K562 (cell line): ENCODE results near the gene ZNF644.

Experiments
- CEBPG ChIP-seq, 3 experiments: fragments of 200-800 bp in 1 of 3; sonication (Bioruptor generic) in 1 of 3; sonication (generic) in 1 of 3; formaldehyde crosslinking in 1 of 3; IDR thresholded peaks in 2 of 3; conservative IDR thresholded peaks in 1 of 3; 2 replicates each; pipeline versions ENCODE4 v1.6.1 to v1.8.0; 2016 to 2022; ENCODE audit warnings: missing compliant biosample characterization in 2 of 3, missing genetic modification characterization in 2 of 3, mild to moderate bottlenecking in 1 of 3, missing genetic modification reagents in 1 of 3
- E2F1 ChIP-seq: sonication (generic); formaldehyde crosslinking; IDR thresholded peaks from 2 replicates; pipeline ENCODE4 v1.8.1; 2023; ENCODE audit warnings: mild to moderate bottlenecking, missing genetic modification reagents, moderate library complexity
- ETS1 ChIP-seq: conservative IDR thresholded peaks from 2 replicates; pipeline ENCODE4 v1.6.1; 2011; ENCODE audit warnings: low read depth, mild to moderate bottlenecking, low read length; ENCODE audit not compliant: control insufficient read depth
- HDAC2 ChIP-seq: fragments of 450-650 bp; IDR thresholded peaks from 2 replicates; pipeline ENCODE4 v1.6.1; 2016; ENCODE audit warnings: mild to moderate bottlenecking
- HDAC6 ChIP-seq: IDR thresholded peaks from 2 replicates; pipeline ENCODE4 v1.6.1; 2012; ENCODE audit warnings: low read depth, mild to moderate bottlenecking, control low read depth, inconsistent platforms, low read length, moderate library complexity
- MEIS2 ChIP-seq: fragments of 450-650 bp; IDR thresholded peaks from 2 replicates; pipeline ENCODE4 v1.6.1; 2014; ENCODE audit warnings: mild to moderate bottlenecking; ENCODE audit not compliant: partially characterized antibody
- MITF ChIP-seq: IDR thresholded peaks from 2 replicates; pipeline ENCODE4 v1.6.1; 2014; ENCODE audit warnings: antibody characterized with exemption
- NFYB ChIP-seq: IDR thresholded peaks from 2 replicates; pipeline ENCODE4 v1.6.1; 2011; ENCODE audit warnings: mild to moderate bottlenecking, moderate library complexity; ENCODE audit not compliant: insufficient read length; ENCODE audit errors: extremely low read depth
- SIRT6 ChIP-seq: IDR thresholded peaks from one replicate; pipeline ENCODE4 v1.6.1; 2012; ENCODE audit warnings: low read depth, mild to moderate bottlenecking, control low read depth, inconsistent platforms, low read length, moderate library complexity
- SREBF2 ChIP-seq: sonication (generic); formaldehyde crosslinking; IDR thresholded peaks from 2 replicates; pipeline ENCODE4 v1.4.0; 2020; ENCODE audit warnings: mild to moderate bottlenecking, missing genetic modification reagents
- STAT6 ChIP-seq: sonication (generic); formaldehyde crosslinking; IDR thresholded peaks from 2 replicates; pipeline ENCODE4 v1.8.1; 2023; ENCODE audit warnings: mild to moderate bottlenecking, missing genetic modification reagents
- ZNF174 ChIP-seq: fragments of 250-450 bp; sonication (Bioruptor Pico); IDR thresholded peaks from 2 replicates; pipeline ENCODE4 v1.4.0; 2020; ENCODE audit warnings: mild to moderate bottlenecking
- ZNF212 ChIP-seq: fragments of 450-650 bp; formaldehyde crosslinking; IDR thresholded peaks from 2 replicates; pipeline ENCODE4 v1.4.0; 2020; ENCODE audit warnings: mild to moderate bottlenecking

- TF ChIP-seq STAT6 (CRISPR knock-in tag) (no peak), SREBF2 (no peak), ZNF174 (CRISPR knock-in tag) (no peak), MEIS2 (no peak), ETS1 (no peak), CEBPG (CRISPR knock-in tag; IDR thresholded peaks at IDR 0.05) (no peak), CEBPG (tag; conservative IDR thresholded peaks at IDR 0.05 in 1 of 2, IDR thresholded peaks at IDR 0.05 in 1 of 2) (no peak), HDAC6 (no peak), HDAC2 (no peak), E2F1 (no peak), MITF (no peak), NFYB (no peak), SIRT6 (no peak), ZNF212 (CRISPR knock-in tag) (no peak)
Measured at GRCh38 chr1:91054780-91055481, 33.1 kb upstream of the ZNF644 start.
